ENCODE measurements around the gene CCDC83. TPM values are rescaled to one million over a fixed set of nuclear protein-coding genes. Genes with fewer than 3 reads are reported as not detected.
"Not testable (repeated sequence)": the region's sequence is repeated elsewhere in the genome, so short reads cannot be mapped to it uniquely, and the experiment has no call there.

Gene CCDC83
- total and polyA plus RNA-seq, 2 experiments from 2014 or later = not detected

GRCh38 chr11:85852754-85853153 is 2.4 kb upstream of the CCDC83 start:
- H3K79me2 ChIP-seq (replicated peaks; ENCODE audit: insufficient read depth); H2AFZ ChIP-seq; ATAC-seq; H3K27ac Mint-ChIP-seq; H3K4me1 Mint-ChIP-seq; H3K27me3 Mint-ChIP-seq (ENCODE audit: insufficient read depth, low read depth, poor library complexity); DNase-seq (ENCODE audit: low spot score); H4K20me1 ChIP-seq (replicated peaks; ENCODE audit: insufficient read depth); H3K4me3 ChIP-seq; H3F3A ChIP-seq (replicated peaks; ENCODE audit: low read depth); H3K4me1 ChIP-seq (ENCODE audit: insufficient read depth); H3K27ac ChIP-seq (ENCODE audit: low read depth); H3K9me2 ChIP-seq (ENCODE audit: insufficient read depth); H3K36me3 ChIP-seq (ENCODE audit: insufficient read depth); H3K27me3 ChIP-seq (ENCODE audit: insufficient read depth); H3K4me2 ChIP-seq; H3K4me3 Mint-ChIP-seq: not testable (repeated sequence)
- Mint-ChIP-seq H3K36me3 (ENCODE audit: low read depth) (peaks cover 37% of the 10 kb centered on the region), H3K9me3 (peaks cover 44% of the 10 kb centered on the region)

- not testable (repeated sequence) for H3K79me2 ChIP-seq (replicated peaks; ENCODE audit: insufficient read depth); H3K27me3 ChIP-seq (ENCODE audit: insufficient read depth); H3K4me3 ChIP-seq; H4K20me1 ChIP-seq (replicated peaks; ENCODE audit: insufficient read depth); H3K4me2 ChIP-seq; H3K36me3 ChIP-seq (ENCODE audit: insufficient read depth); H3K27ac ChIP-seq (ENCODE audit: low read depth); H3K4me1 Mint-ChIP-seq; H3F3A ChIP-seq (replicated peaks; ENCODE audit: low read depth); H3K9me2 ChIP-seq (ENCODE audit: insufficient read depth); H3K4me3 Mint-ChIP-seq; H2AFZ ChIP-seq; H3K4me1 ChIP-seq (ENCODE audit: insufficient read depth); H3K27me3 Mint-ChIP-seq (ENCODE audit: insufficient read depth, low read depth, poor library complexity); ATAC-seq; H3K27ac Mint-ChIP-seq; DNase-seq (ENCODE audit: low spot score)
- peaks cover 35% of the 10 kb centered on the region for H3K36me3 Mint-ChIP-seq (ENCODE audit: low read depth)
- peaks cover 37% of the 10 kb centered on the region for H3K9me3 Mint-ChIP-seq
Measured at GRCh38 chr11:85853541-85853940, 1.6 kb upstream of the CCDC83 start.

- peaks cover 5% of the 10 kb centered on the region; the same call in 1 of the 2 replicates for H3K36me3 ChIP-seq (ENCODE audit: insufficient read depth)
- Mint-ChIP-seq H3K36me3 (ENCODE audit: low read depth) (peaks cover 32% of the 10 kb centered on the region), H3K9me3 (peaks cover 31% of the 10 kb centered on the region), H3K4me3 (peak overlapping the region; percentile 77), H3K27me3 (ENCODE audit: insufficient read depth, low read depth, poor library complexity) (peaks cover 8% of the 10 kb centered on the region), H3K27ac (peak overlapping the region; percentile 95; the same call in 1 of the 2 replicates), H3K4me1 (peaks cover 7% of the 10 kb centered on the region)
- H3K4me1 ChIP-seq (ENCODE audit: insufficient read depth) = peaks cover 9% of the 10 kb centered on the region
- 0 out of 2 replicates have a peak, but pooled peaks cover 9% of the 10 kb centered on the region for H3K9me2 ChIP-seq (ENCODE audit: insufficient read depth)
- DNase-seq (ENCODE audit: low spot score) (no peak), ATAC-seq (no peak)
- H4K20me1 ChIP-seq (replicated peaks; ENCODE audit: insufficient read depth) = no peaks in the 10 kb centered on the region
- H3K4me2 ChIP-seq = peak overlapping the region; percentile 80
- H3K27me3 ChIP-seq (ENCODE audit: insufficient read depth) = no peaks in the 10 kb centered on the region
- peak overlapping the region; percentile 49 for H2AFZ ChIP-seq
- H3K4me3 ChIP-seq = peak overlapping the region; percentile 91
- no peaks in the 10 kb centered on the region for H3K79me2 ChIP-seq (replicated peaks; ENCODE audit: insufficient read depth)
- no peaks in the 10 kb centered on the region; the same call in 1 of the 2 replicates for H3F3A ChIP-seq (replicated peaks; ENCODE audit: low read depth)
- no peak overlapping the region for H3K27ac ChIP-seq (ENCODE audit: low read depth)
- TF ChIP-seq ZNF114 (CRISPR knock-in tag; IDR thresholded peaks at IDR 0.05) (no peak), CTCF (conservative IDR thresholded peaks at IDR 0.05; ENCODE audit: low read depth in 2 of 2) (no peak), STAT1 (IDR thresholded peaks at IDR 0.05; ENCODE audit: unreplicated experiment) (no peak), JUNB (IDR thresholded peaks at IDR 0.05; ENCODE audit: unreplicated experiment) (no peak), EZH2phosphoT487 (IDR thresholded peaks at IDR 0.05; ENCODE audit: unreplicated experiment) (no peak), CREB1 (CRISPR knock-in tag; IDR thresholded peaks at IDR 0.05; ENCODE audit: low read depth) (no peak), ZNF331 (CRISPR knock-in tag; IDR thresholded peaks at IDR 0.05; ENCODE audit: low read depth) (no peak), NANOG (IDR thresholded peaks at IDR 0.05; ENCODE audit: borderline replicate concordance) (no peak), ETS1 (IDR thresholded peaks at IDR 0.05) (no peak), REST (IDR thresholded peaks at IDR 0.05; ENCODE audit: unreplicated experiment) (no peak), EZH2 (IDR thresholded peaks at IDR 0.05; ENCODE audit: low read depth, unreplicated experiment) (no peak), POLR2AphosphoS5 (IDR thresholded peaks at IDR 0.05; ENCODE audit: low read depth) (no peak)
Measured at GRCh38 chr11:85854212-85854556, 999 bp upstream of the CCDC83 start.
